ENCODE results near the gene PRDM15. TPM values are rescaled to one million over a fixed set of nuclear protein-coding genes. Genes with fewer than 3 reads are reported as not detected.
A peak's percentile ranks its signal among the peaks of the same experiment; 100 is the strongest.

PRDM15 gene
- total RNA-seq, 1 experiment from 2014 or later, result 3.0 TPM

DNA sequence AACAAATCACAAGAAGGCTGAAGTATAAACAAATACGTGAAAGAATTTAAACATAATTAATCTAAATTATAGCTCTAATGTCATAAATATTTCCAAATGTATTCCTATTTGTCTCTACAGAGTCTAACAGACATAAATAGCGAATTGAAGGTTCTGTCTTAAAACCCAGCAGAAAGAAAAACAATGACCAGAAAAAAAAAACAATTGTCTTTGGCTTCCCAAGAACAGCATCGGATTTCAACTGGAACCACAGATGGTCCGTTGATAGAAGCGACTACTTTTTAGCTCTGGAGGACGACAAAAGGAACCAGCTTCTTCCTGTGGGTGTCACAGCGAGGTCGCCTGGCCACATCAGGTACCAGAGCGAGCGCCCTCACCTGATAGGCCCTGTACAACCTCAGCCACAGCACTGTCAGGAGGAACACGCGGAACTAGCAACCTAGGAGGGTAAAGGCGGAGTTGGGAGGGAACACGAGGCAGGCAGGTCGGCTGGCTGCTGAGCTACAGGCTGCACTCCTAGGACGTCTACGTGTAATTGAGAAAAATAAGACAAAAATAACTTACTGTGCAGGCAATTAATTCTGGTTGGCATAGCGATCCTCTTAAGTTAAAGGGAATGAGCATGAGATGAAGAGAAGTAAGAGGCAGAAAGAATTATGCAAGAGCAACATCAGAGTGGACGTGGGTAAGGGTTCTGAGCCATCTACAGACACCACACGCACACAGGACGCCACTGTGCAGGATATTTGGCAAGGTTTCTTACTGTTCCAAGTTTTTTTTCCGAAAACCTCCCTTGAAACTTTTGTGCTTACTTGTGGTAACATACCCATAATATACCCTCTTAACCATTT, 16.7 kb upstream of the PRDM15 start:
- no peaks in the 10 kb centered on the region for H3K9me2 ChIP-seq (replicated peaks; ENCODE audit: insufficient read depth, low read length)
- no peak overlapping the region for H3K27ac ChIP-seq (ENCODE audit: low read length)
- no peak overlapping the region for H2AFZ ChIP-seq (ENCODE audit: low read length)
- H3K4me3 ChIP-seq (ENCODE audit: low read length), result no peak overlapping the region
- peaks cover 7% of the 10 kb centered on the region for H3K4me1 ChIP-seq (ENCODE audit: low read length)
- H3K4me2 ChIP-seq (ENCODE audit: low read depth, low read length, poor library complexity, severe bottlenecking), result no peak overlapping the region
- DNase-seq, result peak; percentile 77
- H3K79me2 ChIP-seq (ENCODE audit: low read length), result no peaks in the 10 kb centered on the region
- no peaks in the 10 kb centered on the region for H3K27me3 ChIP-seq (ENCODE audit: low read length)
- H3K9ac ChIP-seq (ENCODE audit: low read length), result no peak overlapping the region
- no peaks in the 10 kb centered on the region for H3K9me3 ChIP-seq (ENCODE audit: low read length)
- no peaks in the 10 kb centered on the region for H4K20me1 ChIP-seq (ENCODE audit: insufficient read depth, low read depth, low read length)
- H3K36me3 ChIP-seq (ENCODE audit: insufficient read depth, low read length), result no peaks in the 10 kb centered on the region

DNA sequence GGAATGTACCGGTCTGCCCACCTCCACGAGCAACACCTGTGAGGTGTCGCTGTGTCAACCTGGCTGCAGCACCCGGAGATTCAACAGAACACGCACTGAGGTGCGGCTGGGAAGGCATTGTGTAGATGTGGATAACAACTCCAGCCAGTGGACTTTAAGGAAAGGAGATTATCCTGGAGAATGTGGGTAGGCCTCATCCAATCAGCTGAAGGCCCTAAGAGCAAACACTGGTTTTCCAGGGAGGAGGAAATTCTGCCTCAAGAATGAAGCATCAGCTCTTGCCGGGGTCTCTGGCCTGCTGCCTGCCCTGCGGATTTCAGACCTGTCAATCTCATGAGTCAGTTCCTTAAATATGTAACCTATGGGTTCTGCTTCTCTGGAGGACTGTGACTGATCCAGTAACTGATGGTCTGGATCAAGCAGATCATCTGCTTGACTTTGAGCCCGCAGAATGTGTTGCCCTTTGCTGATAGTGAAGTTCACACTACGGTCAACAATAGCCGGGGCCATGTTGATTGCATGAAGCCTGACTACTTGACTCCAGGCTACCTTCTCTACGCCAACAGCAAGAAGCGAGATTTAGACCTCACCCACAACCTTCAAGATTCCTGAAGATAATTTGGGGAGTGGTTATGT, 15.9 kb upstream of the PRDM15 start:
- no peak overlapping the region for H3K4me2 ChIP-seq (ENCODE audit: low read depth, low read length, poor library complexity, severe bottlenecking)
- no peaks in the 10 kb centered on the region for H3K9me3 ChIP-seq (ENCODE audit: low read length)
- no peak overlapping the region for H3K4me3 ChIP-seq (ENCODE audit: low read length)
- H3K27me3 ChIP-seq (ENCODE audit: low read length), result no peaks in the 10 kb centered on the region
- peaks cover 7% of the 10 kb centered on the region for H3K4me1 ChIP-seq (ENCODE audit: low read length)
- no peak overlapping the region for H3K27ac ChIP-seq (ENCODE audit: low read length)
- no peak for DNase-seq
- no peaks in the 10 kb centered on the region for H3K79me2 ChIP-seq (ENCODE audit: low read length)
- H2AFZ ChIP-seq (ENCODE audit: low read length), result no peak overlapping the region
- H3K9ac ChIP-seq (ENCODE audit: low read length), result no peak overlapping the region
- no peaks in the 10 kb centered on the region for H4K20me1 ChIP-seq (ENCODE audit: insufficient read depth, low read depth, low read length)
- H3K36me3 ChIP-seq (ENCODE audit: insufficient read depth, low read length), result no peaks in the 10 kb centered on the region
- H3K9me2 ChIP-seq (replicated peaks; ENCODE audit: insufficient read depth, low read length), result no peaks in the 10 kb centered on the region

DNA sequence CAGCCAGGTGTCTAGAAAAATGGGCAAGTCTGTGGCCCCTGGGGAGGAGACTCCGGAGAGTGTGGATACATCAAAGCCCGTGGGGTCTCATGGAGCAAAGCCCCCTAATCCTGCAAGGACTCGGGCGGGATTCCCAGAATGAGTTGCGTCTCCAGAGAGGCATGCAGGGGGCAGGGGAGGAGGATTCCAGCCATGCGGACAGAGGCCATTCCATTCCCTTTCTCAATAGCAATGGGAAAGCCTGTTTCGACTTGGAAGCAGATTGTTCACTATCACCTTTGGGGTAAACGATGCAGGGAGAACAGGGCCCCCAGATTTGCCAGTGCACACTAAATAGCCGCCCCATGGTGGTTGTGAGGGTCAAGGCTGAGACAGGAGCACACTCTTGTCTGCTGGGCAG, 15.4 kb upstream of the PRDM15 start:
- no peak for DNase-seq
- Histone ChIP-seq H3K27ac (ENCODE audit: low read length) (no peak overlapping the region), H4K20me1 (ENCODE audit: insufficient read depth, low read depth, low read length) (no peaks in the 10 kb centered on the region), H2AFZ (ENCODE audit: low read length) (no peak overlapping the region), H3K4me3 (ENCODE audit: low read length) (no peak overlapping the region), H3K4me1 (ENCODE audit: low read length) (peaks cover 7% of the 10 kb centered on the region), H3K27me3 (ENCODE audit: low read length) (no peaks in the 10 kb centered on the region), H3K9me3 (ENCODE audit: low read length) (no peaks in the 10 kb centered on the region), H3K4me2 (ENCODE audit: low read depth, low read length, poor library complexity, severe bottlenecking) (no peak overlapping the region), H3K36me3 (ENCODE audit: insufficient read depth, low read length) (no peaks in the 10 kb centered on the region), H3K79me2 (ENCODE audit: low read length) (no peaks in the 10 kb centered on the region), H3K9me2 (replicated peaks; ENCODE audit: insufficient read depth, low read length) (no peaks in the 10 kb centered on the region), H3K9ac (ENCODE audit: low read length) (no peak overlapping the region)

DNA sequence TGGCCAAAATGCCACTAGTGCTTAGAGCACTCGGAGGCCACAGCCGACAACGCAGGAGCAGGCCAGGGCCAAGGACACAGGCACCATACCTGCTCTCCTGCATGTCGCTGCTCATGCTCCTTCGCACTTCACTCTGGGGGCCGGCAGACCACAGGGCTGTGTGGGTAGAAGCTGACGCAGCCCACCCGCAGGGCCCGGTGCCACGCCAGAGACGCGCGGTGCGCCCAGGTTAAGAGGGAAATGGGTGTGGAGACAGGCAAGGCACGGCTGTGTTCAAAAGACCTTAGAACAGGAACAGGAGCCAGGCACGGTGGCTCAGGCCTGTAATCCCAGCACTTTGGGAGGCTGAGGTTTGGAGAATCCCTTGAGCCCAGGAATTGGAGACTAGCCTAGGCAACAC, 13.6 kb upstream of the PRDM15 start:
- H3K9me3 ChIP-seq (ENCODE audit: low read length), result no peaks in the 10 kb centered on the region
- H3K9me2 ChIP-seq (replicated peaks; ENCODE audit: insufficient read depth, low read length), result no peaks in the 10 kb centered on the region
- no peaks in the 10 kb centered on the region for H3K36me3 ChIP-seq (ENCODE audit: insufficient read depth, low read length)
- H2AFZ ChIP-seq (ENCODE audit: low read length), result no peak overlapping the region
- H3K79me2 ChIP-seq (ENCODE audit: low read length), result no peaks in the 10 kb centered on the region
- peaks cover 7% of the 10 kb centered on the region for H3K4me1 ChIP-seq (ENCODE audit: low read length)
- no peak overlapping the region for H3K4me2 ChIP-seq (ENCODE audit: low read depth, low read length, poor library complexity, severe bottlenecking)
- no peaks in the 10 kb centered on the region for H3K27me3 ChIP-seq (ENCODE audit: low read length)
- H3K4me3 ChIP-seq (ENCODE audit: low read length), result no peak overlapping the region
- H3K27ac ChIP-seq (ENCODE audit: low read length), result no peak overlapping the region
- H3K9ac ChIP-seq (ENCODE audit: low read length), result no peak overlapping the region
- no peaks in the 10 kb centered on the region for H4K20me1 ChIP-seq (ENCODE audit: insufficient read depth, low read depth, low read length)
- no peak for DNase-seq

DNA sequence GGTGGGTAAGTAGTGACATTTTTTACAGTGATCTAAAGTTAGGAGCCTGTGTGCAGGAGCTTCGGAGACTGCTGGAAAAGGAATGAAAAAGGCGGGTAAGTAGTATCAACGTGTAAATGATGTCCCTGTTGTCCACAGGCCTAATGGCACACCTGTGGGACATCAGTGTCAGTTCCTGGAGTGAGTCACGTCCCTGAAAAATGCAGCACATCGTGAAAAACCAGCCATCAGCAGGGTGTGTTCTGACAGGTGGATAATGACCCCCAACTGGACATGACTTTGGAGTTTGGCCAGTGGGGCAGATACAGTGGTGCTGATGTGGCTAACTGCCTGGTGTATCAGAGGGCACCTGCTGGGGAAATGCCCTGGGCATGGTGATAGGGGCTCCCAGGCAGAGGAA, 12.0 kb upstream of the PRDM15 start:
- Histone ChIP-seq H3K4me3 (ENCODE audit: low read length) (no peak overlapping the region), H4K20me1 (ENCODE audit: insufficient read depth, low read depth, low read length) (no peaks in the 10 kb centered on the region), H2AFZ (ENCODE audit: low read length) (no peak overlapping the region), H3K27ac (ENCODE audit: low read length) (no peak overlapping the region), H3K36me3 (ENCODE audit: insufficient read depth, low read length) (no peaks in the 10 kb centered on the region), H3K4me2 (ENCODE audit: low read depth, low read length, poor library complexity, severe bottlenecking) (no peak overlapping the region), H3K79me2 (ENCODE audit: low read length) (no peaks in the 10 kb centered on the region), H3K9ac (ENCODE audit: low read length) (no peak overlapping the region), H3K4me1 (ENCODE audit: low read length) (peaks cover 6% of the 10 kb centered on the region), H3K9me2 (replicated peaks; ENCODE audit: insufficient read depth, low read length) (no peaks in the 10 kb centered on the region), H3K9me3 (ENCODE audit: low read length) (no peaks in the 10 kb centered on the region), H3K27me3 (ENCODE audit: low read length) (no peaks in the 10 kb centered on the region)
- no peak for DNase-seq

DNA sequence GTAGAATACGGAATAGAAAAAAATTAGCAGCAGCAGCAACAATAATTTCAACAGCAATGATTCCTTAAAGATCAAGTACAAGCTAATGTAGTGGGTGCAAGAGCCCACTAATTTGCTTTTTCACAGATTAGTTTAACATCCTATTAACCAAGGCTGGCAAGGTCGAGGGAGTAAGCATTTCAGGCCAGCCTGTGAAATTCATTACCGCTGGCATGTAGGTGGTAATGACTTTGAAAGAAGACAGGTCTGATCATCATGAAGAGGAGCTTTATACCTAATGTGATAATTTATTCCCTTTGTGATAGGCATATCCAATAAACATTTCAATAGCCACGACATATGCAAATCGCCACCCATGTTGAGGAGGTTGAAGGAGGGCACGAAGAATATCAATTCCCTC, 11.2 kb upstream of the PRDM15 start:
- Histone ChIP-seq H3K9ac (ENCODE audit: low read length) (no peak overlapping the region), H2AFZ (ENCODE audit: low read length) (no peak overlapping the region), H3K4me2 (ENCODE audit: low read depth, low read length, poor library complexity, severe bottlenecking) (no peak overlapping the region), H3K36me3 (ENCODE audit: insufficient read depth, low read length) (no peaks in the 10 kb centered on the region), H4K20me1 (ENCODE audit: insufficient read depth, low read depth, low read length) (no peaks in the 10 kb centered on the region), H3K27me3 (ENCODE audit: low read length) (no peaks in the 10 kb centered on the region), H3K27ac (ENCODE audit: low read length) (no peak overlapping the region), H3K4me3 (ENCODE audit: low read length) (no peak overlapping the region), H3K79me2 (ENCODE audit: low read length) (no peaks in the 10 kb centered on the region), H3K9me2 (replicated peaks; ENCODE audit: insufficient read depth, low read length) (no peaks in the 10 kb centered on the region), H3K4me1 (ENCODE audit: low read length) (no peaks in the 10 kb centered on the region), H3K9me3 (ENCODE audit: low read length) (no peaks in the 10 kb centered on the region)
- DNase-seq, result no peak

DNA sequence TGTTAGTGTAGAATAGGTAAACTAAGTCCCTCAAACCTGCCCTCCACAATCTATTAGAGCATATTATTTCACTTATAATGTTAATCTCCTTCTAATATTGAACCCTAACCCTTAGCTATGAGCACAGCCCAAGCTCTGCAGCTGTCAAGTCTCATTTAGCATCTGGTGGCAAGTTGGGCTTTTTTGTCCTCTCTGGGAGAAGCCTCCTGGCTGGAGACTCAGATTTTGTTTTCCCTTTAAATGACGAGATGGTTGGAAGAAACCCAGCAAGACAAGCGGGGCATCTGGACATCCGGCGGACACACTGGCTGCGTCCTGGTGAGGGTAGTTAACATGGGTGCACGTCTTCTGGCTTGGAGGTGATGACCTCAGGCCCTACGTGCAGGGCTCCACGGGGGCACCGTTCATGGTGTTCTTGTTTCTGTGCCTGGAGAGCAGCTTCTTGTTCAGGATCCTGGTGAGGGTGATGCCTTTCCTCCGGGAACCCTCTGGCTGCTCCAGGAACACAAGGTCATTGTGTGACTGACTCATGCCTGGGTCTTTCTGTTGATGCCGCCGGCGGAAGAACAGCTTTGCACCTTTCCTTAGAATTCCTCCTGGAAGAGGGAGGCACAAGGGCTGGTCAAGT, 9.7 kb upstream of the PRDM15 start:
- no peak overlapping the region for H3K4me2 ChIP-seq (ENCODE audit: low read depth, low read length, poor library complexity, severe bottlenecking)
- no peaks in the 10 kb centered on the region for H3K79me2 ChIP-seq (ENCODE audit: low read length)
- no peaks in the 10 kb centered on the region for H3K9me2 ChIP-seq (replicated peaks; ENCODE audit: insufficient read depth, low read length)
- H3K9ac ChIP-seq (ENCODE audit: low read length), result no peak overlapping the region
- H3K4me1 ChIP-seq (ENCODE audit: low read length), result no peaks in the 10 kb centered on the region
- H3K27me3 ChIP-seq (ENCODE audit: low read length), result no peaks in the 10 kb centered on the region
- no peaks in the 10 kb centered on the region for H3K36me3 ChIP-seq (ENCODE audit: insufficient read depth, low read length)
- no peak overlapping the region for H3K27ac ChIP-seq (ENCODE audit: low read length)
- H3K4me3 ChIP-seq (ENCODE audit: low read length), result no peak overlapping the region
- DNase-seq, result no peak
- H3K9me3 ChIP-seq (ENCODE audit: low read length), result no peaks in the 10 kb centered on the region
- no peak overlapping the region for H2AFZ ChIP-seq (ENCODE audit: low read length)
- H4K20me1 ChIP-seq (ENCODE audit: insufficient read depth, low read depth, low read length), result no peaks in the 10 kb centered on the region

DNA sequence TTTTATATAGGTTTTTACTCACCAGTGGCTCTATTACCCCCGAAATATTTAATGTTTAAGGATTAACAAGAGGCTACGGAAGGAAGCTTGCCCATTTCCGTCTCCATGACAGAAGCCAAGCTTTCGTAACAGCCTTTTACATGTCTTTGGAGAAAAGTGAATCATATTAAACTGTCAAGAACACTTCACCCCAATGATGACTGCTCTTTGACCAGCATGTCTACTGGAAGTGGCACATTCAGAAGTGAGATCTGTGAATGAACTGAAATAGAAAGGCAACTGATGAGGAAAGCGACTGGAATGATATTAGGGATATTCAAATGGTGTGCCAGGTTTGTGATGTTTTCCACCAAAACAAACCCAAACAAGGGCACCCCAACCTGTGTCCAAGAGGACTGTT, 8.5 kb upstream of the PRDM15 start:
- Histone ChIP-seq H3K4me3 (ENCODE audit: low read length) (no peak overlapping the region), H3K9me3 (ENCODE audit: low read length) (no peaks in the 10 kb centered on the region), H3K4me2 (ENCODE audit: low read depth, low read length, poor library complexity, severe bottlenecking) (no peak overlapping the region), H3K9ac (ENCODE audit: low read length) (no peak overlapping the region), H3K4me1 (ENCODE audit: low read length) (no peaks in the 10 kb centered on the region), H3K36me3 (ENCODE audit: insufficient read depth, low read length) (no peaks in the 10 kb centered on the region), H3K79me2 (ENCODE audit: low read length) (no peaks in the 10 kb centered on the region), H3K27ac (ENCODE audit: low read length) (no peak overlapping the region), H3K27me3 (ENCODE audit: low read length) (no peaks in the 10 kb centered on the region), H2AFZ (ENCODE audit: low read length) (no peak overlapping the region), H3K9me2 (replicated peaks; ENCODE audit: insufficient read depth, low read length) (no peaks in the 10 kb centered on the region), H4K20me1 (ENCODE audit: insufficient read depth, low read depth, low read length) (no peaks in the 10 kb centered on the region)
- no peak for DNase-seq
